ENCODE data around the gene MATR3. TPM values are rescaled to one million over a fixed set of nuclear protein-coding genes. Genes with fewer than 3 reads are reported as not detected.
A peak's percentile ranks its signal among the peaks of the same experiment; 100 is the strongest.
"Not testable (repeated sequence)": the region's sequence is repeated elsewhere in the genome, so short reads cannot be mapped to it uniquely, and the experiment has no call there.

MATR3 gene
- total RNA-seq, 1 donor: 163 TPM

GRCh38 chr5:139342423-139342723 is 48.8 kb downstream of the MATR3 start:
- DNase-seq (ENCODE audit: low read depth in 2 of 3, low spot score in 2 of 3): no peak

DNA sequence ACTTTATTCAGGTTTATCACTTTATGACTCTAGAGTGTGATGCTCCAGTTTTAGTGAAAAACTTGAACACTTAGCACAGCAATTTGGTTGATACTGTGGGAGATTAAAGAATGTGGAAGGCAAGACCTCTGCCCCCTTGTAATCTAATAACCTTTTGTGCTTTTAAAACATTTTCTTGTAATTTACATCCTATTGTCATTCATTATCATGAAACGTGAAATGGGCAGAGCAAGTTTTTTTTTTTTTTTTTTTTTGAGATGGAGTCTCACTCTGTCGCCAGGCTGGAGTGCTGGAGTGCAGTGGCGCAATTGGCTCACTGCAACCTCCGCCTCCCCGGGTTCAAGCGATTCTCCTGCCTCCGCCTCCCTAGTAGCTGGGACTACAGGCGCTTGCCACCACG is 49.9 kb downstream of the MATR3 start:
- DNase-seq (ENCODE audit: low read depth in 2 of 3, low spot score in 2 of 3): no peak

- DNase-seq (ENCODE audit: low read depth in 2 of 3, low spot score in 2 of 3): no peak
Measured at GRCh38 chr5:139344177-139344576, 50.6 kb downstream of the MATR3 start.

DNA sequence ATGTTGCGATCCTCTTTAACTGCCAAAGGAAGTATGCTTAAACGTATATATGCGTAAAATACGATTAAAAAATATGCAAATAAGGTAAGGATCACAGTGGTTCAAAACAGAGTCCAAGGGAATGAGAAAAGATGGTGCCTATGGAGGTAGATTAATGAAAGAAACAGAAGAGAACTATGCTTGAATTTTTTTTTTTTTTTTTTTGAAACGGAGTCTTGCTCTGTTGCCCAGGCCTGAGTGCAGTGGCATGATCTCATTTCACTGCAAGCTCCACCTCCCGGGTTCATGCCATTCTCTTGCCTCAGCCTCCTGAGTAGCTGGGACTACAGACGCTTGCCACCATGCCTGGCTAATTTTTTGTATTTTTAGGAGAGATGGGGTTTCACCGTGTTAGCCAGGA is 51.9 kb downstream of the MATR3 start:
- DNase-seq (ENCODE audit: low read depth in 2 of 3, low spot score in 2 of 3): not testable (repeated sequence)

GRCh38 chr5:139347863-139348262 is 54.3 kb downstream of the MATR3 start:
- not testable (repeated sequence) for DNase-seq (ENCODE audit: low read depth in 2 of 3, low spot score in 2 of 3)

- no peak for DNase-seq (ENCODE audit: low read depth in 2 of 3, low spot score in 2 of 3)
Measured at GRCh38 chr5:139354186-139354585, 60.6 kb downstream of the MATR3 start.

GRCh38 chr5:139355900-139356299 is 62.4 kb downstream of the MATR3 start:
- not testable (repeated sequence) for DNase-seq (ENCODE audit: low read depth in 2 of 3, low spot score in 2 of 3)

DNA sequence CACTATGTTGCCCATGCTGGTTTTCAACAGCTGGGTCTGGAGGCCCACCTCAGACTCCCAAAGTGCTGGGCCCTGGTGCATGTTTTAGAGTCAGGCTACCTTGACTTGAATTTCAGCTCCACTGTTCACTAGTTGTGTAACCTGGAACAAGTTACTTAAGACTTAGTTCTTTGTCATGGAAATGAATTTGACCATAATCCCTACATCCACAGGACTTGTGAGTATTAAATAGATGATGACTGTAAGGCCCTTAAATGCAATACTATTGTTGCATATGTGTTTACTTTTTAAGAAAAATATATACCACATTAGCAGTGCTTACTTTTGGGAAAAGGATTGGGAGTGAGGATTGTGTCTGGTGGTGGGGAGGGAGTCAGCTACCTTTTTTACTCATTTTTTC is 64.5 kb downstream of the MATR3 start:
- DNase-seq (ENCODE audit: low read depth in 2 of 3, low spot score in 2 of 3): no peak

- DNase-seq (ENCODE audit: low read depth in 2 of 3, low spot score in 2 of 3): no peak
Measured at GRCh38 chr5:139360384-139360783, 66.8 kb downstream of the MATR3 start.

- DNase-seq (ENCODE audit: low read depth in 2 of 3, low spot score in 2 of 3): no peak
Measured at GRCh38 chr5:139361835-139362429, 68.4 kb downstream of the MATR3 start.

- no peak for DNase-seq (ENCODE audit: low read depth in 2 of 3, low spot score in 2 of 3)
Measured at GRCh38 chr5:139363937-139364336, 70.4 kb downstream of the MATR3 start.

- DNase-seq (ENCODE audit: low read depth in 2 of 3, low spot score in 2 of 3): no peak
Measured at GRCh38 chr5:139364466-139364865, 70.9 kb downstream of the MATR3 start.

- DNase-seq (ENCODE audit: low read depth in 2 of 3, low spot score in 2 of 3): peak in 1 of 3 donors; percentile 50
Measured at GRCh38 chr5:139368613-139369012, 75.1 kb downstream of the MATR3 start.

DNA sequence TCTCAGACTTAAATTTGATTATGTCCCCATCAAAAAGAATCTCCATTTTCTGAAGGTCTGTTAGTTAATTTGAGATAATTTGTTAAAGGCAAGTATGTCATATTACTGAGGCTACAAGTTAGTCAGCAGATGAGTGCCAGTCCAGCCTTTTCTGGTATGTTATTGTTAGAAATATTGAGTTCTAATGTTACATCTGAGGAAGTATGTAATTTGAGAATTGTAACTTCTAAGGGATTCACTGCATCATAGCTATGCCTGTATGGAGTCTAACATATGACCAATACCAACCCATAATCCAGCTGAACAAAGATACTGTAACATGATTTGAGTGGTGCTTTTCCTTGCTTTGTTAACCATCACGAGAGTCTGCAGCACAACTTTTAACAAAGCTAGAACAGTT is 75.6 kb downstream of the MATR3 start:
- no peak for DNase-seq (ENCODE audit: low read depth in 2 of 3, low spot score in 2 of 3)

DNA sequence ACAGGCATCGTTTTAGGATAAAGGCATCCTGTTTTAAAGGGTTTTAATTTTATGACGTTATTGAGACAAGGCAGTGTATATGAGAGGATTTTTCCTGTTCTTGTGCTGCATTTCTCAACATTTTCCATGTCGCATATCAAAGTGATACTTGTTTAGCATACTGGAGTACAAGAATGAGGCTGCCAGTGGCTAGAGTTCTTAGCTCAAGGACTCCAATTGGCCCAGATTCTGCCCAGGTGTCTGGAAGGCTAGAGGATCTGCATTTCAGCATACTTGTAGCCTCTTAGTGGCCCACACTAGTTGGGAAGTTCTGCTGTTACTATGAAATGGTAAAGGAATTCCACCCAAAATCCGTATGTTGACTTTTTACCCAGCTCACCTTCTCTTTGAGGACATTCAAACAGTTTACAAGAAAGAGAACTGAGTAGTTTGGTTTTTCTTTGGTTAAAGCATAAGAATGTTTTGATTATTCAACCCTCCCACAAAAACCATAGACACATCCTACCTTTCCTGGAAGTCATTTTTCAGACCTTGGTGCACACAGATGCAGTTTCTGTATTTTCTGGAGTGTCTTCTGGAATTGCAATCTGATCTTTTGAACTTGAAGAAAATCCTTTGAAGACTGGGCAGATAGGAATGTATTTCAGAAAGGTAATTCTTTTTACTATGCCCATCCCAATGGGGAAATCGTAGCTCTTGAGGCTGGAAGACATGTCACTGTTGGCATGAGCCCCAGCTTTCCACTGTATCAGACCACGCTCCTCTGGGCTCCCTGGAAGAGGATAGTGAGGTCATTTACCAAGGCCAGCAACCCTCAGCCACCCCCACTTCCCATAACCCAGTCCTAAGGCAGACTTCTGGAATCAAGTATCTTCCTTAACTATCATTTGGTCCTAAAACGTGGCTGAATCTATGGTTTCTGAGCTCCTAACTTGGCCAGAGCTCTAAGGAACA is 78.2 kb downstream of the MATR3 start:
- DNase-seq (ENCODE audit: low read depth in 2 of 3, low spot score in 2 of 3): no peak

GRCh38 chr5:139374909-139375308 is 81.4 kb downstream of the MATR3 start:
- DNase-seq (ENCODE audit: low read depth in 2 of 3, low spot score in 2 of 3): no peak

DNA sequence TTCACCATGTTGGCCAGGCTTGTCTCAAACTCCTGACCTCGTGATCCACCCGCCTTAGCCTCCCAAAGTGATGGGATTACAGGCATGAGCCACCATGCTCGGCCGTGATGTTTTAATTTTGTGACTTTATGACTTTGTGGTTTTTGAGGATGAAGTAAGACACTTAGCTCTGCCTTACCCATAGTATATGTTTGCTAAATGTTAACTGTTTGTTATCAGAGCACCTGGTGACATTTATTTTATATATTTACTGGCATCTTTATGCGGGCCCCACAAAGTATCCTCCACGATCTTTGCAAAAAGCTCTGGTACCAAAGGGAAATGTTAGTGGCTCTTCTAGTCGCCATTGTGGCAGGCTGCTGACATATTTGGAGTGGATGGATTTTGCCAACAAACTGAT is 82.8 kb downstream of the MATR3 start:
- DNase-seq (ENCODE audit: low read depth in 2 of 3, low spot score in 2 of 3): no peak

- no peak for DNase-seq (ENCODE audit: low read depth in 2 of 3, low spot score in 2 of 3)
Measured at GRCh38 chr5:139377226-139377625, 83.7 kb downstream of the MATR3 start.

GRCh38 chr5:139378101-139378825 is 84.7 kb downstream of the MATR3 start:
- no peak for DNase-seq (ENCODE audit: low read depth in 2 of 3, low spot score in 2 of 3)

DNA sequence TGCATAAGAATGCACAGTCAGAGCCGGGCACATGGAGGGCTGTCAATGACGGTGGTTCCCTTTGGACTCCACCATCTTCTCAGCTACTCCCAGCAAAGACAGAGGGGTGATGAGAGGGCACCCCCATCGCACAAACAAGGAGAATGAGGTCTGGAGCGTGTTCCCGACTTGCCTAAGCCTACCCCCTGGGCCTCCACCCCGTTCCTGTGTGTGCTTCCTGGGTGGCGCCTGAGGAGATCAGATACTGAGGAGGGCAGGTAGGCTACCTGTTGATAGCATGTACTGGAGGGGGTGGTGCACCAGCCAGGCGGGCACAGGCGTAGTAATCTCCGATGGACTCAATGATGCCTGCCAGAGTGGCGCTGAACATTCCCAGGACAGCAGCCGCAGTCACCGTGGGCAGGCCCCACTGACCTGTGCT is 85.4 kb downstream of the MATR3 start:
- DNase-seq (ENCODE audit: low read depth in 2 of 3, low spot score in 2 of 3): no peak

DNA sequence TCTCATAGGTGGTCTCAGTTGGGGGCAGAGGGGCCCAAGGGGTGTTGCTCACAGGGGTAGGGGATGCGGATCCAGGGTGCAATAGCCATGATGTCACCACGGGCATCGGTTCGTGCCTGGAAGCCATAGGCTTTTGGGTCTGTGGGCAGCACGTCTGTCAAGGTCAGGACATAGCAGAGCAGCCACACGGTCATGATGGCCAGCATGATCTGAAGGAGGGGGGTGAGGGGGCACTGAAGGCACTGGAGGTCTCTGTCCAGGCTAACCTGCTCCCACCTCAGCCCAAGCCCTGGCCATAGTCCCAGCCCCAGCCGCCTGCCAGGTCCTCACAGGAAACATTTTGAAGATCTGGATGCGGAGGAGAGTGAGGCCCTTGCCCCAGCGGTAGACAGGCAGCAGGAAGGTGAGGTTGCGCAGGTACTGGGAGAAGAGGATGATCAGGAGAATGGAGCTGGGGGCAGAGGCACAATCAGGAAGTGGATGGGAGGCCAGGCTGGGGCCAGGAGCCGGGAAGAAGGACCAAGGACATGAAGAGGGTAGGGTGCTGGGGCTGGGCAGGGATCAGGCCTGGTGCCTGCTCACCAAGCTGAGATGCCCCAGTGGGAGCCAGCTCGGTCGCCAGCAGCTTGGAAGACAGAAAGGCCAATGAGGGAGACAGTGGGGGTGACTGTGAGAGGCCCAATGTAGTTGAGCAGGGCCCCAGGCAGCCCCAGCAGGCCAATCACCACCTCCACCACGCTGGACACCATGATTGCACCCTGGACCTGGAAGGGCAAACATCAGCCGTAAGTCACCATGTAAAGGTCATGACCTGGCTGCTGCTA is 86.3 kb downstream of the MATR3 start:
- DNase-seq (ENCODE audit: low read depth in 2 of 3, low spot score in 2 of 3): no peak
